Aorta (tissue), 5 donors: ENCODE data around the gene ZNF543. TPM values are rescaled to one million over a fixed set of nuclear protein-coding genes. Genes with fewer than 3 reads are reported as not detected.
"Not testable (repeated sequence)": the region's sequence is repeated elsewhere in the genome, so short reads cannot be mapped to it uniquely, and the experiment has no call there.

Experiments used
- ATAC-seq: fragments of 200-7000 bp; cut with Tn5 transposase; one replicate; pipeline ENCODE4 v1.9.1; 2022; ENCODE audit warnings: moderate library complexity; ENCODE audit not compliant: low FRiP score
- DNase-seq, 2 donors: peaks; one replicate each; pipeline ENCODE4 v3.0.0-alpha.2; 2020
- H3K27ac ChIP-seq, 2 donors: one replicate each; pipeline ENCODE4 v1.5.1; 2013; ENCODE audit warnings: low read length in 2 of 2, mild to moderate bottlenecking in 2 of 2, moderate library complexity in 2 of 2, control low read depth in 1 of 2, inconsistent platforms in 1 of 2, low read depth in 1 of 2
- H3K27me3 ChIP-seq, 2 donors: one replicate each; pipeline ENCODE4 v1.6.1; 2013; ENCODE audit warnings: control low read depth in 1 of 2, low read length in 1 of 2, mild to moderate bottlenecking in 1 of 2, moderate library complexity in 1 of 2; ENCODE audit not compliant: insufficient read depth in 2 of 2, control insufficient read depth in 1 of 2
- H3K36me3 ChIP-seq, 2 donors: one replicate each; pipeline ENCODE4 v1.6.1; 2013; ENCODE audit warnings: control low read depth in 1 of 2, low read length in 1 of 2, mild to moderate bottlenecking in 1 of 2; ENCODE audit not compliant: insufficient read depth in 2 of 2, control insufficient read depth in 1 of 2
- H3K4me1 ChIP-seq, 2 donors: one replicate each; pipeline ENCODE4 v1.6.1; 2013; ENCODE audit warnings: low read length in 2 of 2, control low read depth in 1 of 2, mild to moderate bottlenecking in 1 of 2, moderate library complexity in 1 of 2; ENCODE audit not compliant: insufficient read depth in 2 of 2, control insufficient read depth in 1 of 2
- H3K4me3 ChIP-seq, 2 donors: one replicate each; pipeline ENCODE4 v1.5.1; 2013; ENCODE audit warnings: low read length in 2 of 2, control low read depth in 1 of 2, mild to moderate bottlenecking in 1 of 2
- H3K9me3 ChIP-seq: one replicate; pipeline ENCODE4 v1.6.1; 2013; ENCODE audit warnings: mild to moderate bottlenecking, low read length; ENCODE audit not compliant: control insufficient read depth
- WGBS, 2 donors: extraction: QIAGEN DNeasy Blood & Tissue Kit; methylation state at CpG; one replicate each; pipeline ENCODE4 v1.1.7; 2013; 5-methylcytosine and 5-hydroxymethylcytosine counted together
- intact Hi-C, 2 donors: fragments of 100-400 bp; cut with DNase I; formaldehyde crosslinking; loops; one replicate each; pipeline versions ENCODE4 v1.14.2 to v1.15.0; 2022
- long read RNA-seq, 2 donors: library from polyadenylated mRNA; unstranded; transcript quantifications; one replicate each; pipeline ENCODE4 v2.0.0, GENCODE V29; 2020 to 2021
- polyA plus RNA-seq, 2 donors: library from polyadenylated mRNA; stranded (reverse); fragments of 200-250 nt; gene quantifications; one replicate each; pipeline ENCODE4 v1.2.3, GENCODE V29; 2013
- total RNA-seq, 2 donors: library from RNA; stranded (reverse); fragmentation: NEBNext Ultra II Directional; extraction: Animal tissue kit (Norgen Biotek cat#: 25700); gene quantifications; one replicate each; pipeline ENCODE4 v1.2.1, GENCODE V29; 2021
- donor health status: healthy with polysubstance abuse.
- donor health status: Bipolar disorder and iron deficiency.
- donor health status: DM: no; HTN: no; CAD: no.
- donor health status: DM: no; HTN: no; CAD: no.
- donor health status: DM: yes; HTN: yes; CAD: no.

Gene ZNF543
- total RNA-seq (1 to 10 TPM; 8.2 to 8.9 TPM), polyA plus RNA-seq (1 to 10 TPM in 1 of 2 donors, under 1 TPM in 1; 0.38 to 1.7 TPM)
- long read RNA-seq, donor 1, partial matches to known transcripts, result 0 of 5 reads
- long read RNA-seq, donor 1, other reads (novel, unspliced or antisense), result 3 of 5 reads
- long read RNA-seq, donor 2, partial matches to known transcripts, result 0 of 2 reads
- long read RNA-seq, donor 2, other reads (novel, unspliced or antisense), result 1 of 2 reads

- peak within 1 kb of the TSS in 1 of 2 donors; percentile 66 for H3K27ac ChIP-seq
- H3K27me3 ChIP-seq, result no peaks in the 10 kb centered on the region
- H3K4me1 ChIP-seq, result no peaks in the 10 kb centered on the region
- peaks cover 5 to 11% of the 10 kb centered on the region in 2 donors for H3K36me3 ChIP-seq
- ATAC-seq (peak; percentile 99), DNase-seq (peak; percentile 98 to 99)
- intact Hi-C loops, result loop anchor here in 1 of 2 donors (5.0 kb wide), 1 partner anchor 38 kb away; the partner anchor contains the start of gene ZNF460
- peak within 1 kb of the TSS; percentile 57 to 69 for H3K4me3 ChIP-seq
- WGBS, 2 donors, result 1% methylated on average over 64 to 71 of the region's 71 CpGs
- peaks cover 8% of the 10 kb centered on the region for H3K9me3 ChIP-seq
Observed at GRCh38 chr19:57320180-57321084, at the start of gene ZNF543. TSS of gene ZNF543 (plus strand) at chr19:57320472. CDS start at chr19:57320854, 382 bp downstream.

GRCh38 chr19:57271280-57271679 is 49.0 kb upstream of the ZNF543 start:
- intact Hi-C loops, result no loop called here
- Histone ChIP-seq H3K27ac (no peak overlapping the region), H3K4me1 (no peaks in the 10 kb centered on the region), H3K36me3 (peaks cover 0 to 2% of the 10 kb centered on the region in 2 donors), H3K4me3 (no peak overlapping the region), H3K9me3 (peaks cover 6% of the 10 kb centered on the region), H3K27me3 (no peaks in the 10 kb centered on the region)
- WGBS, 2 donors, result 96 to 97% methylated on average over 8 of the region's 8 CpGs
- ATAC-seq, result no peak
- no peak for DNase-seq

GRCh38 chr19:57273014-57273413 is 47.3 kb upstream of the ZNF543 start:
- H3K27ac ChIP-seq, result no peak overlapping the region
- H3K4me1 ChIP-seq, result no peaks in the 10 kb centered on the region
- H3K4me3 ChIP-seq, result no peak overlapping the region
- no peaks in the 10 kb centered on the region for H3K27me3 ChIP-seq
- 78 to 88% methylated on average over 1 of the region's 1 CpG for WGBS, 2 donors
- ATAC-seq (no peak), DNase-seq (no peak)
- intact Hi-C loops, result no loop called here
- peaks cover 2% of the 10 kb centered on the region for H3K9me3 ChIP-seq
- no peaks in the 10 kb centered on the region for H3K36me3 ChIP-seq

GRCh38 chr19:57276430-57276829 is 43.8 kb upstream of the ZNF543 start:
- Histone ChIP-seq H3K27me3 (no peaks in the 10 kb centered on the region), H3K4me1 (no peaks in the 10 kb centered on the region), H3K36me3 (no peaks in the 10 kb centered on the region), H3K4me3 (no peak overlapping the region), H3K9me3 (no peaks in the 10 kb centered on the region), H3K27ac (no peak overlapping the region)
- DNase-seq (no peak), ATAC-seq (no peak)
- intact Hi-C loops, result loop anchor here in 1 of 2 donors (5.0 kb wide), 1 partner anchor 34 kb away; the partner anchor contains the start of gene ZNF805
- 80 to 89% methylated on average over 1 of the region's 1 CpG for WGBS, 2 donors

- H3K36me3 ChIP-seq, H3K9me3 ChIP-seq, H3K27ac ChIP-seq, ATAC-seq, H3K4me1 ChIP-seq, H3K27me3 ChIP-seq, DNase-seq, H3K4me3 ChIP-seq: not testable (repeated sequence)
- intact Hi-C loops, result loop anchor here in 1 of 2 donors (5.0 kb wide), 1 partner anchor 36 kb away; the partner anchor contains the start of gene ZNF805
- WGBS, 2 donors, result 62 to 65% methylated on average over 2 of the region's 2 CpGs
Observed at GRCh38 chr19:57278481-57278880, 41.8 kb upstream of the ZNF543 start.

DNA sequence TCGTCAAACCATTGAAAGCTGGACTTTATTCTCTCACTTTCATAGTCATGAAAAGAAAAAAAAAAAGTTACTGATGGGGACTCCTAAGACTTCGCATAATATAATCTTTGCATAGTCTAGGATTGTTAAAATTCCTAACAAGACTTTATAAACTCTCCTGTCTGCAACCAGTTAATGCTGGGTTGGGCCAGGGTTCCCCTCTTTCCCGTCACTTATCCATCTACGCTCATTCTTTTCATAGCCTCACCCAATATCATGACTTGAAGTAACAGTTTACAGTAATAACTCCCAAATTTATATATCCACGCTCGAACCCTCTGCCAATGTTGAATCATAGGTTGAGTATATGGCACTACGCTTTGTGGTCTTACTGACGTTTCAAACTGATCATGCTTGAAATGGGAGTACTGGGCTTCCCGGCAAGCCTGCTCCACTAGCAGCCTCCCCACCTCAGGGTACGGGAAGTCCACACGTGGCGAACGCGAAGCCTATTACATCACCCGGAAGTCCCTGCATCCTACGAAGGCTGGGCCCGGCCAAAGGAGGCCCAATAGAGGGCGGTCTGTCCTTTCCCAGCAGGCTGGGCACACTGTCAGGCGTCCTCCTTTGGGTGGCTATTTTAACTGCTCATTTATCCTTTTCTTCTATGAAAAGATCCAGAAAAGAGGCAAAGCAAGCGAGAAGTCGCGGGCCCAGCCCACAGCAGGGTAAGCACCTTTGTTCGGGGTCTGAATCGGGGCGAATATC is 40.7 kb upstream of the ZNF543 start:
- intact Hi-C loops, result loop anchor here (1.0 to 5.0 kb wide), 4 partner anchors 37 to 72 kb away; partner anchors contain the start of genes ZNF304 (in 2 of the 2), ZNF543 (in 1 of the 2) and ZNF805 (in 1 of the 2)

GRCh38 chr19:57280165-57280961 is 39.9 kb upstream of the ZNF543 start, which contains the start of gene ZNF460:
TSS of gene ZNF460 (plus strand) at chr19:57280485. CDS start at chr19:57280807, 322 bp downstream.
- Histone ChIP-seq H3K27ac (peak within 1 kb of the TSS; percentile 83 to 97), H3K4me3 (peak within 1 kb of the TSS; percentile 82 to 91), H3K4me1 (peaks cover 0 to 5% of the 10 kb centered on the region in 2 donors), H3K36me3 (peaks cover 6 to 10% of the 10 kb centered on the region in 2 donors), H3K9me3 (peaks cover 5% of the 10 kb centered on the region), H3K27me3 (no peaks in the 10 kb centered on the region)
- ATAC-seq, result peak; percentile 99
- WGBS, 2 donors, result 0 to 1% methylated on average over 60 to 71 of the region's 71 CpGs
- intact Hi-C loops, result loop anchor here (1.0 to 5.0 kb wide), 3 partner anchors 42 to 71 kb away; partner anchors contain the start of genes ZNF304 (in 2 of the 2) and ZNF543 (in 1 of the 2)
- peak; percentile 98 to 99 for DNase-seq

More for the DNA sequence above, 40.7 kb upstream of the ZNF543 start:
- no peaks in the 10 kb centered on the region for H3K27me3 ChIP-seq
- H3K4me1 ChIP-seq, result peaks cover 0 to 5% of the 10 kb centered on the region in 2 donors
- ATAC-seq, result peak; percentile 99
- peaks cover 0 to 7% of the 10 kb centered on the region in 2 donors for H3K36me3 ChIP-seq
- peaks cover 3% of the 10 kb centered on the region for H3K9me3 ChIP-seq
- 3 to 4% methylated on average over 25 of the region's 25 CpGs for WGBS, 2 donors
- peak; percentile 95 for DNase-seq
- H3K27ac ChIP-seq, result peak overlapping the region; percentile 78 to 97
- peak overlapping the region; percentile 54 to 86 for H3K4me3 ChIP-seq
